Gastroesophageal sphincter (tissue), 4 donors: ENCODE data around the gene ACAN. TPM values are rescaled to one million over a fixed set of nuclear protein-coding genes. Genes with fewer than 3 reads are reported as not detected.

Experiments used
- ATAC-seq: fragments of 150-250 bp; one replicate; pipeline ENCODE4 v1.9.1; 2016; ENCODE audit warnings: mild to moderate bottlenecking, moderate library complexity
- H3K27ac ChIP-seq, 4 donors: fragments of 200-600 bp; sonication (generic) in 3 of 4; 1 replicate in 3 of 4; 2 replicates in 1 of 4; pipeline ENCODE4 v1.5.1; 2016 to 2019
- H3K27me3 ChIP-seq: fragments of 200-600 bp; sonication (generic); one replicate; pipeline ENCODE4 v1.5.1; 2019
- H3K36me3 ChIP-seq, 2 donors: fragments of 200-600 bp; sonication (generic); one replicate each; pipeline ENCODE4 v1.5.1; 2019; ENCODE audit warnings: control low read depth in 1 of 2
- H3K4me1 ChIP-seq, 3 donors: fragments of 200-600 bp; sonication (generic); 1 replicate in 2 of 3; 2 replicates in 1 of 3; pipeline ENCODE4 v1.5.1; 2016 to 2019; ENCODE audit warnings: control low read depth in 2 of 3
- H3K4me3 ChIP-seq, 2 donors: fragments of 200-600 bp; sonication (generic); one replicate each; pipeline ENCODE4 v1.5.1; 2019; ENCODE audit warnings: mild to moderate bottlenecking in 1 of 2, moderate library complexity in 1 of 2
- H3K9me3 ChIP-seq, 3 donors: fragments of 200-600 bp; sonication (generic); one replicate each; pipeline ENCODE4 v1.5.1; 2017 to 2019; ENCODE audit warnings: control low read depth in 2 of 3
- EP300 ChIP-seq: sonication (generic); formaldehyde crosslinking; IDR thresholded peaks from one replicate; pipeline ENCODE4 v1.6.1; 2017; ENCODE audit warnings: antibody characterized with exemption, mild to moderate bottlenecking
- POLR2A ChIP-seq, 2 donors: fragments of 450-650 bp; IDR thresholded peaks; one replicate each; pipeline ENCODE4 v1.6.1; 2017; ENCODE audit warnings: antibody characterized with exemption in 2 of 2, mild to moderate bottlenecking in 2 of 2, moderate library complexity in 1 of 2
- POLR2AphosphoS5 ChIP-seq: sonication (generic); formaldehyde crosslinking; IDR thresholded peaks from one replicate; pipeline ENCODE4 v1.6.1; 2017; ENCODE audit warnings: antibody characterized with exemption
- WGBS, 2 donors: methylation state at CpG; one replicate each; pipeline ENCODE4 v1.1.5; 2018; ENCODE audit warnings: low coverage in 1 of 2; 5-methylcytosine and 5-hydroxymethylcytosine counted together
- total RNA-seq, 4 donors: library from RNA; depleted of rRNA; stranded (reverse); fragments of >200 nt; gene quantifications; one replicate each; pipeline ENCODE4 v1.1.0, GENCODE V29; 2016
- TF ChIP-seq, protein P1 (sequence below), 4 experiments: fragments of 200-600 bp in 2 of 4; fragments of 450-650 bp in 2 of 4; sonication (generic) in 1 of 4; IDR thresholded peaks; one replicate each; pipeline ENCODE4 v1.5.1; 2017 to 2019; ENCODE audit warnings: antibody characterized with exemption in 4 of 4, mild to moderate bottlenecking in 2 of 4, moderate library complexity in 2 of 4

Gene ACAN
- total RNA-seq, 4 donors from 2014 or later = 0.04 to 0.17 (median 0.13) TPM; not detected in 1

DNA sequence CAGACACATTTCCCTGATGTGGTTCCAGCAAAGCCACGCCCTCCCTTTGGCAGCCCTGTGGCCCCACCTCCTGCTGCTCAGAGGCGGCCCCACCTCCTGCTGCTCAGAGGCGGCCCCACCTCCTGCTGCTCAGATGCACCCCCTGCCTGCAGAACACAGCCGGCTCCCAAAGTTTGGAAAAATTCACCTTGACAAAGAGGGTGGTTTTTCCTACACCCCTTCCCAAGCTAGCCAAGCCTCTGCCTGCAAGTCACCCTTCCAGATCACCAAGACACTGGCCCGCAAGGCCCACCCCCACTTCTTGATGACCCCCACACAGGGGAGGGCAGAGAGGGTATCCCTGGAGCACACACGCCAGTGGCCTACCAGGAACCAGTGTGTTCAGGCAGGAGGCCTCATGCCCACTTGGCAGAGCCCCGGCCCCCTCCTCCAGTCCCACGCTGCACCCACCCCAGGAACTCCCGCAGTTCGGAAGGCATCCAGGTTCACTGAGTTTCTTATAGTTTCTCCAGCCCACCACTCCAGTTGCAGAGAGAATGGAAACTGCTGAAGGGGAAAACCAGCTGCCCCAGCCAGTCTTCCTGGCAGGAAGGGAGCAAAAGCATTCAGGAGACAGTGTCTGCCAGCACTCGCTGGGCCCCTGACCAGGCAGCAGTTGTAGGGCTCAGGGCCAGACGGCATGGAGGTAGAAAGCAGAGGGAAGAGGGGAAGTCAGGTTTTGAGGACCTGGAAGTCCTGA, 94.4 kb downstream of the ACAN start:
- TF ChIP-seq, protein P1, sequence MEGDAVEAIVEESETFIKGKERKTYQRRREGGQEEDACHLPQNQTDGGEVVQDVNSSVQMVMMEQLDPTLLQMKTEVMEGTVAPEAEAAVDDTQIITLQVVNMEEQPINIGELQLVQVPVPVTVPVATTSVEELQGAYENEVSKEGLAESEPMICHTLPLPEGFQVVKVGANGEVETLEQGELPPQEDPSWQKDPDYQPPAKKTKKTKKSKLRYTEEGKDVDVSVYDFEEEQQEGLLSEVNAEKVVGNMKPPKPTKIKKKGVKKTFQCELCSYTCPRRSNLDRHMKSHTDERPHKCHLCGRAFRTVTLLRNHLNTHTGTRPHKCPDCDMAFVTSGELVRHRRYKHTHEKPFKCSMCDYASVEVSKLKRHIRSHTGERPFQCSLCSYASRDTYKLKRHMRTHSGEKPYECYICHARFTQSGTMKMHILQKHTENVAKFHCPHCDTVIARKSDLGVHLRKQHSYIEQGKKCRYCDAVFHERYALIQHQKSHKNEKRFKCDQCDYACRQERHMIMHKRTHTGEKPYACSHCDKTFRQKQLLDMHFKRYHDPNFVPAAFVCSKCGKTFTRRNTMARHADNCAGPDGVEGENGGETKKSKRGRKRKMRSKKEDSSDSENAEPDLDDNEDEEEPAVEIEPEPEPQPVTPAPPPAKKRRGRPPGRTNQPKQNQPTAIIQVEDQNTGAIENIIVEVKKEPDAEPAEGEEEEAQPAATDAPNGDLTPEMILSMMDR (IDR thresholded peaks at IDR 0.05) = peak in 3 of 4 experiments; percentile 59 to 87 (median 72)
- TF ChIP-seq POLR2AphosphoS5 = peak; percentile 25
- TF ChIP-seq EP300 = no peak
- H3K27ac ChIP-seq = peak overlapping the region in 3 of 4 donors; percentile 76 to 87 (median 78)
- H3K4me1 ChIP-seq = peaks cover 2 to 49% (median 27%) of the 10 kb centered on the region in 3 donors
- H3K27me3 ChIP-seq = peaks cover 29% of the 10 kb centered on the region
- no peak overlapping the region for H3K4me3 ChIP-seq
- 0 to 50% methylated on average over 1 of the region's 12 CpGs for WGBS, 2 donors
- peaks cover 0 to 34% of the 10 kb centered on the region in 2 donors for H3K36me3 ChIP-seq
- H3K9me3 ChIP-seq = no peaks in the 10 kb centered on the region
- ATAC-seq = peak; percentile 95

DNA sequence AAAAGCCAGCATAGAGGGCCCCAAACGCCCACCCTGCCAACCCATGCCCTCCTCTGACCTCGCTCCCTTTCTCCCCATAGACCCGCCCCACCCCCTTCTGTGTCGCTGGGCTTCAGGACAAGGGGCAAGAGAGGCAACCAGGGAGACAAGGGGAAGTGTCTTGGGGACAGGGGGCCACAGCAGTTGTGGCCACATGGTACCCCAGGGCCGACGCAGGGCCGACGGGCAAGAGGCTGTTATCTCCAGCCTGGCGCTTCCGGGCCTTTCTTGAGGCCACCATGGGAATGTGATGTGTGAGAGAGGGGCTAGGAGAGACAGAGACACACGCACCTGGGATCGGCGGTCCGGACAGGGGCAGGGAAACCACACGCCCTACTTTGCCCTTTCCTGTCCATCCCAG, 95.5 kb downstream of the ACAN start:
- no peaks in the 10 kb centered on the region for H3K9me3 ChIP-seq
- TF ChIP-seq POLR2AphosphoS5 (no peak), EP300 (no peak), POLR2A (IDR thresholded peaks at IDR 0.05) (no peak)
- TF ChIP-seq, protein P1 (IDR thresholded peaks at IDR 0.05) = no peak
- no peak overlapping the region for H3K4me3 ChIP-seq
- H3K36me3 ChIP-seq = peaks cover 0 to 45% of the 10 kb centered on the region in 2 donors
- peaks cover 2 to 49% (median 27%) of the 10 kb centered on the region in 3 donors for H3K4me1 ChIP-seq
- ATAC-seq = no peak
- peaks cover 18% of the 10 kb centered on the region for H3K27me3 ChIP-seq
- H3K27ac ChIP-seq = peak overlapping the region in 2 of 4 donors; percentile 31 to 78
- WGBS, 2 donors = 91 to 95% methylated on average over 10 to 12 of the region's 15 CpGs

DNA sequence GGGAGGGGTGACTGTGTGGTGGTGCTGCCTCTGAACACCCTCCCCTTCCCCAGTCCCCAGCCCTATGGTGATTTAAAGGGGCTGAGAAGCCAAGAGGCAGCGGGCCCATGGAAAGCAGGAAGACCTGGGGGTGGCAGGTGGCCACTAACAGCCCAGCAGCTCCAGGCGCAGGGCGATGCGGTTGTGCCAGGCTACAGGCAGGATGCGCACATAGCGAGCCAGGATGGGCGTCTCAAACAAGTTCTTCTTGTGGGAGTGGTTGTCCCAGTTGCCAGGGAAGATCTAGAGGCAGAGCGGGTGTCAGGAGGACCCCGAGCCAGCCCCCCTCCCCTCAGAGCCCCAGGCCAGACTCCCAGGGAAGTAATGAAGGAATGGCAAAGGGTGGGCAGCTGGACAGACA, 96.0 kb downstream of the ACAN start:
- Histone ChIP-seq H3K36me3 (peaks cover 0 to 50% of the 10 kb centered on the region in 2 donors), H3K27me3 (peaks cover 13% of the 10 kb centered on the region), H3K27ac (peak overlapping the region in 2 of 4 donors; percentile 31 to 78), H3K9me3 (no peaks in the 10 kb centered on the region), H3K4me1 (peaks cover 2 to 49% (median 27%) of the 10 kb centered on the region in 3 donors), H3K4me3 (no peak overlapping the region)
- ATAC-seq = no peak
- no peak for TF ChIP-seq EP300
- TF ChIP-seq, protein P1 (IDR thresholded peaks at IDR 0.05) = no peak
- TF ChIP-seq POLR2A (IDR thresholded peaks at IDR 0.05) = no peak
- no peak for TF ChIP-seq POLR2AphosphoS5
- 89 to 100% methylated on average over 2 to 7 of the region's 9 CpGs for WGBS, 2 donors

DNA sequence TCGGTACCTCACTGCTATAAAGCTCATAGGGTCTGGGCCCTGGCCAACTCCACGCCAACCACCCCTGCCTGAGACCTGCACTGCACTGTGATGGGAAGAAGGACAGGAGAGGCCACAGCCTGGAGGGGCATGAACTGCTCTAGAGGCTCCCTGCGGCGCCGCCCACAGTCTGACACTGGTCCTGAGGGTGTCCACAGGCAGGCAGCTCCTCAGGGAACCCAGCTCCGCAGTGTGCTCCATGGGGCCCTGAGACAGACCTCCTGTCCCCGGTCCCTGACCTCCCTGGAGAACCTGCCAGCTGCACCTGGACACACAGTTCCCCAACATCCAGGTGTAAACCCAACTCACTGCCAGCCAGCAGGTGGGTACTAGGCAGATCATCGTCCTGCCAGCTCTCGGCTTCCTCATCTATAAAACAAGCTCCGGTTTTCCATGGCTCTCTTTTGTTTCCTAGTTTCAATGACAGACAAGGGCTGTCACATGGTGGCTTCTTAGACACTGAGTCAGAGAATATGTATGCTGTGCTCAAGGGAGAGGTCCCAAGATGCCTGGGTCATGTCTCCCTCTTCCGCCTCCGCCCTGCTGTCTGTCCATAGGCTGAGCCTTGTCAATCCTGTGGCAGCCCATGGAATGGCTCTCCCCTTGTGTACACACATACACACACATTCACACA, 97.2 kb downstream of the ACAN start:
- H3K4me3 ChIP-seq = no peak overlapping the region
- H3K9me3 ChIP-seq = no peaks in the 10 kb centered on the region
- no peak for ATAC-seq
- H3K4me1 ChIP-seq = peaks cover 2 to 49% (median 28%) of the 10 kb centered on the region in 3 donors
- TF ChIP-seq, protein P1 (IDR thresholded peaks at IDR 0.05) = no peak
- no peak for TF ChIP-seq POLR2AphosphoS5
- TF ChIP-seq POLR2A (IDR thresholded peaks at IDR 0.05) = no peak
- no peak for TF ChIP-seq EP300
- peaks cover under 1% of the 10 kb centered on the region for H3K27me3 ChIP-seq
- H3K27ac ChIP-seq = peak overlapping the region in 2 of 4 donors; percentile 18 to 36
- peaks cover 0 to 58% of the 10 kb centered on the region in 2 donors for H3K36me3 ChIP-seq
- 81 to 96% methylated on average over 5 to 11 of the region's 12 CpGs for WGBS, 2 donors
